Activated CD8-positive, alpha-beta memory T cell treated with anti-CD3 and anti-CD28 coated beads, Interleukin-2, amount 50 U/mL, for 48 hours (primary cell): ENCODE results near the gene DCDC2B.

Source experiments
- DNase-seq: peaks from one replicate; pipeline ENCODE4 v3.0.0-alpha.2; 2020

Gene DCDC2B

DNA sequence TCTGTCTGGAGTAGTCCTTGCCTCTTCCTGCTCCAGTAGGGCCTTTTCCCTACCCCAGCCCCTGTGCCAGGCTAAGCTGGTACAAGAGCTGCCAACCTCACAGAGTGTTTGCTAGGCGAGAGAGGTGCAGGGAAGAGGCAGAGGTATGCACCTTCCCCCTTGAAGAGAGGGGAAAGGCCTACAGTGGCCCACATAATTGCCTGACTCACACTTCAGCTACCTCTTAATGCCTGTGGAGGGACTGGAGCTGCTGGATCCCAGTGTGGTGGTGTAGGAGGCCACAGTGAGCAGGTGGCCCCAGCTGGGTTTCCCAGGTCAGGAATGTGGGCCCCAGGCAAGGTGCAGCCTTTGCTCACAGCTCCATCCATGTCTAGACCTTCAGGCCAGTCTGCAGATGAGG lies 11.8 kb upstream of the DCDC2B start:
- no peak for DNase-seq

DNA sequence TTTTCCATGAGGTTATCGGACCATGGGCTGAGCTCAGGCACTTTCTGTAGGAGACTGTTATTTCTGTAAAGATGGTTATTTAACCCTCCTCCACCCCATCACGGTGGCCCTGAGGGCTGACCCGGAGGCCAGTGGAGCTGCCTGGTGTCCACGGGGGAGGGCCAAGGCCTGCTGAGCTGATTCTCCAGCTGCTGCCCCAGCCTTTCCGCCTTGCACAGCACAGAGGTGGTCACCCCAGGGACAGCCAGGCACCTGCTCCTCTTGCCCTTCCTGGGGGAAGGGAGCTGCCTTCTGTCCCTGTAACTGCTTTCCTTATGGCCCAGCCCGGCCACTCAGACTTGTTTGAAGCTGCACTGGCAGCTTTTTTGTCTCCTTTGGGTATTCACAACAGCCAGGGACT lies 11.1 kb upstream of the DCDC2B start:
- DNase-seq: no peak

GRCh38 chr1:32198237-32199042 lies 10.4 kb upstream of the DCDC2B start:
- no peak for DNase-seq

DNA sequence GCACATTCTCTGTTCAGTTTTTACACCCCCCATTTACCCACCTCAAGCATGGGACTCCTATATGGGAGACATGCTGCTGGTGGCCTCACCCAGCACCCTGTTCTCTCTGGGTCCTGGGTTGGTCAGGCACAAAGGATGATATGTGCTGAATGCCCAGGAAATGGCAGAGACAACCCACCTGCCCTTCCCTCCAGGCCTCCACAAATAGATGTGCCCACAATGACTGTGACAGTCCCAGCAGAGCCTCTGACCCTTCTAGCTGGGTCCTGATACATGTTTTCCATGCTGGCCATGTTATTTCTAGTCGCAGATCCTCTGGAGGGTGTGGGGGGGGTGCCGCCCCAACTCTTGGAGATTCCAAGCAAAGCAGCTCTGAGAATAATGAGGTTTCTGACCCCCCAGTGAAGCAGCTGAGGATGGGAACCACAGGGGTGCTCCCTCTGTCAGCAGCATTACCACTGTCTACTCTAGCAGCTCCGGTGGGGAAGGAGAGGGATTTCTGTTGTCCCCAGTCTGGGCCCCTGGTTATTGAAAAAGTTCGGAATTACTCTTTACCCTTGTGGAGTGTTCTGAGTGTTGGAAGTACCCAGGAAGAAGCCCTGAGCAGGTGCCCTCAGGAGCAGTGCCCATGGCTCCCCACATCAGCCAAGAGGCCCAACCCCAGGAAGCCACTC lies 9.7 kb upstream of the DCDC2B start:
- DNase-seq: no peak

DNA sequence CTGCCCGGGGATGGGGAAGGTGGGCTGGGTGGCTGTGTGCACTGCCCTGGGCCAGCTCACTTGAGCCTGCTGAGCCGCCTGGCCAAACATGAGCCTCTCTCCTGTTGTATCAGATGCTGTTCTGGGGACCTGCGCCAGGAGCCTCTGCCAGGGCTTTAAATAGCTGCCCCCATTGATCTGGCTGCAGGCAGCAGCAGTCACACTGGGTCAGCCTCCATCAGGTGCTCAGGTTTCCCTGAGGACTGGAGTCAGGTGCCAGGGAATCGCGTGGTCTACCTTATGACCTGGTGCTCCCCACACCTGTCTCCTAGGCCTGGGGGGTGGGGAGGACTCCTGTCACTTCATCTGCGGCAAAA lies 9.2 kb upstream of the DCDC2B start:
- DNase-seq: no peak

DNA sequence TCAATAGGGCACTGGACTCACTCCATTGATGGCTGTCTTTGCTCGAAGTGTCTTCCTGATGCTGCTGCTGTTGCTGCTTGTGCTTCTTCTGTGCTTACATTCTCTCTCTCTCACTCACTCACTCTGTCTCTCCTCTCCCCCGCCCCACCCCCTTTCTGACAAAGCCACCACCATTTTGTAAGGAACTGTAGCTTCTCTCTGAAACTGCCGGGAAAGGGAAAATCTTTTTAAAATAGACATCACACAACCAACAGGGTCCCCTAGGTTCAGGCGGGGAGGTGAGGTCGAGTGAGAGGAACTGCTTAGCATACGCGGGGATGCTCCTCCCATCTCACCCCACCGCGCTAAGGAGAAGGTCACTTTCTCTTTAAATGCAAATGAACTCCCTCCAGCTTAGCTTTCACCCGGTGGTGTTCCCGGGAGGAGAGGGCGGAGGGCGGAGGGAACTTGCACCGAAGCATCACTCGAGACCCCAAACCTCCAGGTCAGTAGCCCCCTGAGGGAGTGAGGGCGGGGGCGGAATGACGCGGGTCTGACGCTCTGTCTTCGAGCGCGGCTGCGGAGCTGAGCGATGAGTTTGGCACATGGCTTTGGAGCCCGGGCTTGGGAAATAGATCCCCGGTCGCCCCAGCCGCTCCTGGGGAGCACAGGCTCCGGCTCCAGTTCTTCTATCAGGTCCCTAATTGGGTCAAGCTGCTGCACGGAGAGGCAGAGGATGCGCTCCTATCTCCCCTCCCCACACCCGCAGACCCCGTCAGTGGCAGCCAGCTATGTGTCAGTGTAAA lies 8.5 kb upstream of the DCDC2B start, which contains the start of gene CCDC28B:
Gene CCDC28B (plus strand): TSS at position 370 of the 785 bp plus-strand sequence. CDS start 1,341 bp downstream, outside the sequence.
- DNase-seq: peak; percentile 82

DNA sequence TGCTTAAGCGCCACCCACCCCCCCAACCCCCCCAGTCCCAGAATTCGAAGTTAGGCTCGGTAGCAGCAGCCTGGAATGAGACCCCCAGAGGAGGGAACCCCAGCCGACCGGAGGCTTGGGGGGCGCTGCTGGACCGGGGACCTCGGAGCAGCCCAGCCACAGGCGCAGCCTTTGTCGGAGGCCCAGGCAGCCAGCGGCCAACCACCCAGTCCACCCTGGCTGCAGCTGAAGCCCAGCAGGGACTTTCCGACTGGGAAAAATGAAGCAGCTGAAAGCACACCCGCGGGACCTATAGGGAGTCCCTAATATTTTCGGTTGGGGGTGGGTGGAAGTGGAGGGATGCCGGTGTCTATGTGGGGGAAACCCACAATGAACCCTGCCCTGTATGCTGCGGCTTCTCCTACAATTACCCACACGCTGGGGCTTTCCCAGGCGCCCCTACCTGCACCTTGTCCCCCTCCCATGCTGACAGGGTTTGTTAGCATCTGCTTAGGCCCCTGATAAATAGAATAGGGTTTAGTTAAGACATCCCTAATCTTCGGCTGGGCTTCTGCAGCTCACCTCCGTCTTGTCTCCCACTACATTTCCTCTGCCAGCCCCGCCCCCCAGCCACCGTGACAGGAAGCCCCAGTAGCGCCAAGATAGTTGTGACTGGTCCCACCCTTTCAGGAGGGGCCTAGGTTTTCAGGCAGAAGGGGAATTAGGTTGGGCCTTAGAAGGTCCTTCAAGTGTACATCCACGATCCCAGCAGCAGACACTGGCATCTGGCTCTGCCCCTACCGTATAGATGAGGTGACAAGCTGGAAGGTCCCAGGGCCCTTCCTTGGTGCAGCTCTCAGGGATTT lies 7.7 kb upstream of the DCDC2B start:
- peak; percentile 89 for DNase-seq

DNA sequence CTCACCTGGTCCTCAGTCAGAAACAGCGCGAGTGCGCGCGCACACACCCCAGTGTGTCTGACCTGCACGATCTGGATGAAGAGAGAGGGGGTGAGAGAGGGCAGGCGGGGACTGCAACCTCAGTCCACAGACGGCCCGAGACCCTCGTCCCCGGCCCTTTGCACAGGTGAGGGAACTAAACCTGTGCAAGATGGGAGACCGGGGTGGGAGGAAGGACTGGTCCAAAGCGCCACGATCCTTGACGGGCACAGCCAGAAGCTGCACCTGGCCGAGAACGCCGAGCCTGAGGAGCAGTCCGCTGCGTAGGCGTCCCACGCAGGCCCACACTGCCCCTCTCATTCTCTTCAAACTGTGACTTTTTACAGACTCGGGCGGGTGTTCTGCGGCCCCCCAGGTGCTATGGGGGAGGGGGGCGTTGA lies 3.9 kb upstream of the DCDC2B start:
- DNase-seq: no peak

GRCh38 chr1:32205401-32206370 lies 3.2 kb upstream of the DCDC2B start, which contains the start of gene IQCC:
Gene IQCC (plus strand): TSS chr1:32205671. CDS start chr1:32205682, 11 bp downstream.
- DNase-seq: peak; percentile 94

- DNase-seq: no peak
These were observed 420 bp upstream of the DCDC2B start for GRCh38 chr1:32208469-32208868.

- DNase-seq: peak; percentile 67
These were observed 7.0 kb downstream of the DCDC2B start for GRCh38 chr1:32215629-32216480.

- DNase-seq: no peak
These were observed 7.7 kb downstream of the DCDC2B start for GRCh38 chr1:32216566-32216965.

DNA sequence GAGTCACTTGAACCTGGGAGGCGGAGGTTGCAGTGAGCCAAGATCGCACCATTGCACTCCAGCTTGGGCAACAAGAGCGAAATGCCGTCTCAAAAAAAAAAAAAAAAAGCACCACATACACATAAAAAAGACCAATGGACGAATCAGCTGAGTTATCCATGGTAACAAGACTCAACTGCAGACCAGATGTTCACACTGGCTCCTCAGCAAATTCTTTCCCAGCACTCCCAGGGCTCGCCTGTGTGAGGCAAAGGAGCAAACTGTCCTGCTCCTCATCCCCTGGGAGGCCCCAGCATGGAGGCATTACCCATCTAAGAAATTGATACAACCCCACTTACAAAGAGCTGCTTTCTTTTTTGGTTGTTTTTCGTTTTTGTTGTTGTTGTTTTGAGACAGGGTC lies 10.1 kb downstream of the DCDC2B start:
- DNase-seq: no peak

DNA sequence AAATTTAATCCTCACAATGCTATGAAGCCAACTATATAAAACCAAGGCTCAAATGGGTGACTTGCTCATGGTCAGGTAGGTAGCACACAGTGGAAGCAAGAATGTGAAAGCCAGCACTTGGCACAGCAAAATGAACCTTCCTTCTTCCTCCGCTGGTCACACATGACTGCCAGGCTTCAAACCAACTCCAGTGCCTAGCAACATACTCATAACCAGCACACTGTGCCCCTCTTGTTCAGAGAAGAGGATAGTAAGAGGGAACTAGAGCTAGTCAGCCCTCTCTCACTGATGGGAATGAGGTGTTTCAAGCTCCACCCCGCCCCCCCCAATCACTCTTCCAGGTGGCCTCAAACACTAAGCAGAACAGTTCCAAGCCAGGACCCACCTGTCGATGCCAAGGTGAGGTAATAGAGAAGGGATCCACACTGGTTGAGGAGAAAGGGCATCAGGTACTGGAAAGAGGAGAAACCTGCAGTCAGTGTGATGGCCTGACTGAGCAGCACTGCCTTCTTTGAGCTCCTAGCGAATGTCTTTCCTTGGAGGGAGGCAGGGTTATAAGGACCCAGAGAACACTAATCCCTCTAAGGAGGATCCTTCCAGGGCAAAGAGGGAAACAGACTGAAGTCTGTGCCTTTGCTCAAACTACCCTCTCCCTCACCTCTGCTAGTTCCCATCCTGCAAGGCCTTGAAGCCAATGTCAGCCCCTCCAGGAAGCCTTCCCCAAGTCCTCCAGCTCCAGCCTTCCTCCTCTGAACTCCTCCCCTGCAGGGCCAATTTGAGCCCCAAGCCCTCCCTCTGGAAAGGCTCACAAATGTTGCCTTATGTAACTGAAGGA lies 12.1 kb downstream of the DCDC2B start:
- no peak for DNase-seq

DNA sequence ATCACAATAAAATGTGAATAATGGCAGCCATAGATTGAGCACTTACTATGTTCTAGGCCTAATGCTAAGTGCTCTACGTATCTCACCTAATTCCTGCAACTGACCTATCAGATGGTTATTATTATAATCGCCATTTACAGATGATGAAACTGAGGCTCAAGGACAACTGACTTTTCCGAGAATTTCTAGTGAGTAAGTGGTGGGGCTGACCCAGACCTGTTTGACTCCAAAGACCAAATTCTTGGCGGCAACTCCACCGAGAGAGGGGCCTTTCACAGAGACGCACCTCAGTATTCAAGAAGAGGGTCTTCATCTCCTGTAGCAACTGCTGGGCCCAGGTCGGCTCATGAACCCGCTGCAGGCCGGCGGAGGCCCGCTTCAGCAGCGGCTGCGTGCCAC lies 12.7 kb downstream of the DCDC2B start:
- DNase-seq: no peak

DNA sequence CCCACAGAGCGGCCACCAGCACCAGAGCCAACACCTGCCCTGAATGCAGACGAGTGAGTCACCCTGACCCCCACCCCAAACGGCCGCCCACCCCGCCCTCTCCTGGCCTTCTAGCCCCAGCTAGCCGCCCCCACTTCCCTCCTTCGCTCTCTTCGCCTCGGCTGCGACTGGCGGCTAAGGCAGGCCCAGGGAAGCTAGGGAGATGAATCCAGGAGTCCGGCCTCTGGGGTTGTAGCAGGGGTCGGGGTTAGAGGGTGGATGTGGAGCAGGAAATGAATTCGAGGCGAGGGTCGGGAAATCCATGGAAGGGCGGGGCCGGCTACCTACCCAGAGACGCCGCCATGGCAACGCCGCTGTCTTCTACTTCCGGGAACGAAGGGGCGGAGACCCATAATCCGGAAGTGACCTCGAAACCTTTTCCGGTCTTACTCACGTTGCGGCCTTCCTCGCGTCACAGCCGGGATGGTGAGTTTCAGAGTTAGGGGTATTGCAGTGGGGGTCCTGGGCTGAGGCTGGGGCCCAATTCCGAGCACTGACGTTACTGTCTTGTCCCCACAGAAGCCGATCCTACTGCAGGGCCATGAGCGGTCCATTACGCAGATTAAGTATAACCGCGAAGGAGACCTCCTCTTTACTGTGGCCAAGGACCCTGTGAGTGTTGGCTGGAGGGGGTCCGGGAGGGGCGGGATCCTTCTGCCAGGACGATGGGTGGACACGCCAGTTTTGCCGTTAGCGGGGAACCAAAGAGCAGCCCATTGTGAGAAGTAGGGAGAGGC lies 13.3 kb downstream of the DCDC2B start, which contains the start of the genes EIF3I and TMEM234:
Gene EIF3I (plus strand): TSS at position 428 of the 776 bp plus-strand sequence. CDS start 35 bp downstream, at position 463.
Gene TMEM234 (minus strand): TSS at position 374 of the 776 bp plus-strand sequence. CDS start 31 bp downstream, at position 343.
- DNase-seq: peak; percentile 91

DNA sequence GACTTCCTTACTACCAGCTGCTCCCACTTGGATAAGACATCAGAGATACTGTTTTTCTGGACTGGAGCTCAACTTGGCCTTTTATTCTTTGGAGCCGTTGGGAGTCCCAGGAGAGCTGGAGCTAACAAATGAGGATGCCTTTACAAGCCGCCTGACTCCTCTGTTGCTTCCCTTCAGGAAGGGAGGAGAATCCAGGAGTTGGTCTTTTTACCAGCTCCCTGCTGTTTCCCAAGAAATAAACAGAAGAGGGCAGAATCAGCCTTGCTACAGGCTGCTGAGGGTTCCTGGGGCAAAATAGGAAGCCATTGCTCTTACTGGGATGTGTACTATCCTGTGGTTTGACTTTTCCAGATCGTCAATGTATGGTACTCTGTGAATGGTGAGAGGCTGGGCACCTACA lies 14.8 kb downstream of the DCDC2B start:
- no peak for DNase-seq

DNA sequence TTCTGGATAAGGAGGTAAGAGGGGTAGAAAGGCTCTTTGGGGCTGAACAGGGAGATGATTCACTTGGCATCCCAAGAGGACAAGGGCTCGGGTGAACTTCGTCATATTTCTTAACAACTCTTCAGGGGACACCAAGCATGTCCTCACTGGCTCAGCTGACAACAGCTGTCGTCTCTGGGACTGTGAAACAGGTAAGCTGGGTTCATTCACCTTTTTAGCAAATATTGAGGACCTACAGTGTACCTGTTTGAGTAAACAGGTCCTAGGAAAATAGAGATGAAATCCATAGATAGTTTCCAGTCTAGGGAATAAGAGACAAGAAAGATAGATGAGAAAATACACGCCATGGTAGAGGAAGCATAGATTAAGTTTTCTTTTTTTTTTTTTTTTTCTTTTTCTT lies 15.4 kb downstream of the DCDC2B start:
- no peak for DNase-seq
